Central memory CD8-positive, alpha-beta T cell (primary cell): ENCODE data around the gene COMT.

Experiments used
- ATAC-seq: fragments of 150-1000 bp; cut with Tn5 transposase; replicated peaks from 2 replicates; pipeline ENCODE4 v1.10.0; 2022; ENCODE audit warnings: mild to moderate bottlenecking, moderate FRiP score, moderate number of reproducible peaks; ENCODE audit not compliant: poor library complexity, severe bottlenecking; ENCODE audit errors: extremely low read depth
- DNase-seq, 2 donors: peaks; one replicate each; pipeline ENCODE4 v3.0.0; 2021; ENCODE audit warnings: low spot score in 2 of 2
- H3K27ac Mint-ChIP-seq: one replicate; pipeline ENCODE4 v1.8.0; 2022; ENCODE audit warnings: low read depth, mild to moderate bottlenecking, moderate library complexity, mixed read lengths
- H3K27me3 Mint-ChIP-seq: one replicate; pipeline ENCODE4 v1.8.0; 2022; ENCODE audit warnings: mixed read lengths
- H3K36me3 Mint-ChIP-seq: one replicate; pipeline ENCODE4 v1.8.0; 2022; ENCODE audit warnings: mild to moderate bottlenecking, moderate library complexity, mixed read lengths; ENCODE audit not compliant: insufficient read depth
- H3K4me1 Mint-ChIP-seq: one replicate; pipeline ENCODE4 v1.8.0; 2022; ENCODE audit warnings: mixed read lengths
- H3K4me3 Mint-ChIP-seq: one replicate; pipeline ENCODE4 v1.8.0; 2022; ENCODE audit warnings: mild to moderate bottlenecking, moderate library complexity, mixed read lengths
- H3K9me3 Mint-ChIP-seq: one replicate; pipeline ENCODE4 v1.8.0; 2022; ENCODE audit warnings: mixed read lengths

Gene COMT

DNA sequence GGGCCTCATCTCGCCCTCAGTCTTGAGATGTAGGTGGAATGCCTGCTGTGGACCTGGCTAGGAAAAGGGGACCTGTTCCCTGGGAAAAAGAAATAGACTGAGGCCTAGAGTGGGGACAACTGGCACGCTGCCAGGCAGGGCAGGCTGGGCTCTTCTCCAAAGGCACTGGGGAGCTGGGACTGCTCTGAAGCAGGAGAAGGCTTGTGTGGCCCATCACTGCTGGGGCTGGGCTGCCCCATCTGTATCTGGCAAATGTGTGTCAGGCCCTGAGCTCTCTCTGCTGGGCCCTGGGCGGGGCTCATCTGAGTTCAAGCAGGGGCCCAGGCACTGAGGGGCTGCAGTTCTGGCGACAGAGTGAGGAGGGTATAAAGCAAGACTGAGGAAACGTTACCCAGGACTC is 42.2 kb downstream of the COMT start:
- H3K4me3 Mint-ChIP-seq = no peak overlapping the region
- H3K36me3 Mint-ChIP-seq = no peaks in the 10 kb centered on the region
- no peaks in the 10 kb centered on the region for H3K4me1 Mint-ChIP-seq
- no peaks in the 10 kb centered on the region for H3K27me3 Mint-ChIP-seq
- DNase-seq (no peak), ATAC-seq (no peak)
- H3K27ac Mint-ChIP-seq = no peak overlapping the region
- H3K9me3 Mint-ChIP-seq = no peaks in the 10 kb centered on the region

DNA sequence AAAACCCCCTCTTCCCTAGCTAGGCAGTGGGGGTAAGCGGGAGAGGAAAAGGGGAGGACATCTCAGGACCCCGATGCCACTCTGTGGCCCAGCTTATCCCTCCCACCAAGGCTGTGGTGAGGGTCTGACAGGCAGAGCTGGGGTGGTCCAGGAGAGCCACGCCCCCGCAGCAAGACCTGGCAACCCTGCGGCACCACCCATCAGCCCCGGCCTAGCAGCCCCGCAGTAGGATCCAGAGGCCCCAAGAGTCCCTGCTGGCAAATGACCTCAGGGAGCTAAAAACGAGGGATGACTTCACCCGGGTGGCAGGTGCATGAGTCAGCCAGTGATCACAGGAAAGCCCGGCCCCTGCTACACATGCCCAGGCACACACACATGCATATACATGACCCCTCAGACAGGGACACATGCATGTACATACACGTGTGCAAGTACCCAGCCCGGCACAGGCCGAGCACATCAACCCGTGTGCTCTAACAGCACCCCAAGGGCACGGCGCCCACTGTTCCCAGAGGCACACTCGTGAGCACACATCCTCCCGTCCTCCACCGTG is 42.7 kb downstream of the COMT start:
- H3K27me3 Mint-ChIP-seq = no peaks in the 10 kb centered on the region
- no peaks in the 10 kb centered on the region for H3K4me1 Mint-ChIP-seq
- ATAC-seq = no peak
- no peaks in the 10 kb centered on the region for H3K9me3 Mint-ChIP-seq
- no peak overlapping the region for H3K27ac Mint-ChIP-seq
- no peaks in the 10 kb centered on the region for H3K36me3 Mint-ChIP-seq
- no peak overlapping the region for H3K4me3 Mint-ChIP-seq
- DNase-seq = no peak

DNA sequence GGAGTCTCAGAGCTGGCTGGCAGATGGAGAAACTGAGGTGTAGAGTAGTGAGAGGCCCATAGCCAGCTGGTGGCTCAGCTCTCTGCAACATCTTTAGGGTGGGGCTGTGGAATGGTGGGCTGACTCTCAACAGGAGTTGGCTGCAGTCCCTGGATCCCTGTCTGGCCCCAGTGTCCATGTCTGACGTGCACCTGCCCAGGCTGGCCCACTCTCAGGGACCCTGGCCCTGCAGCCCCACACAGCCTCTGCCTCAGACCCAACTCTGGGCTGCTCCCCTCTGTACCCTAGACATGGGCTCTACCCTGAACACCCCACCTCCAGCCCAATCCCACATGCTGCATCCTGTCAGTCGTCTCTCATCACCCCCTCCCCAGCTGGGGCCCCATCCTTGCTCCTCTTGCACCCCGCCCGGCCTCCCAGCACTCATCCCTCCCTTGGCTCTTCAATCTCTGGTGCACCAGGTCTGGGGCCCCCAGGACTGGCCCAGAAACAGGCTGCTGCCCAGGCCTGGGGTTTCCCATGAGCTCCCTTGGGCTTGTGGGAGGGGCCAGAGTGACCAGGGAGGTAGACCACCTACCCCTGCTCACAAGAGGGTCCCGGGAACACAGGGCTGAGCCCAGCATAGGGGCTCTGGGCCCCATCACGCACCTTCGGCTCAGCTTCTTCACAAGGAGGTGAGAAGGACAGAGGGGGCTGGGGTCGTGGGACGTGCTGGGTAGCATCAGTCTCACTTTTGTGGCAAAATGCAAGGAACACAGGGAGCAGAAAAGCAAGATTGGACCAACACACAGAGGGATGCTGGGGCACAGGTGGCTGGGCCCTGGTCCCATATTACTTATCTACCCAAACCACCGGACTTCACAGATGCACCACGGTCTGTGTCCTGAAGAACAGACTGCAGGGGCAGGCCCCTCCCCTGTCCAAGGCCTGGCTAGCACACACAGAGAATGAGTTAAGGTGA is 43.6 kb downstream of the COMT start:
- no peak overlapping the region for H3K4me3 Mint-ChIP-seq
- no peaks in the 10 kb centered on the region for H3K27me3 Mint-ChIP-seq
- H3K36me3 Mint-ChIP-seq = no peaks in the 10 kb centered on the region
- no peaks in the 10 kb centered on the region for H3K9me3 Mint-ChIP-seq
- ATAC-seq (no peak), DNase-seq (no peak)
- H3K27ac Mint-ChIP-seq = no peak overlapping the region
- no peaks in the 10 kb centered on the region for H3K4me1 Mint-ChIP-seq

DNA sequence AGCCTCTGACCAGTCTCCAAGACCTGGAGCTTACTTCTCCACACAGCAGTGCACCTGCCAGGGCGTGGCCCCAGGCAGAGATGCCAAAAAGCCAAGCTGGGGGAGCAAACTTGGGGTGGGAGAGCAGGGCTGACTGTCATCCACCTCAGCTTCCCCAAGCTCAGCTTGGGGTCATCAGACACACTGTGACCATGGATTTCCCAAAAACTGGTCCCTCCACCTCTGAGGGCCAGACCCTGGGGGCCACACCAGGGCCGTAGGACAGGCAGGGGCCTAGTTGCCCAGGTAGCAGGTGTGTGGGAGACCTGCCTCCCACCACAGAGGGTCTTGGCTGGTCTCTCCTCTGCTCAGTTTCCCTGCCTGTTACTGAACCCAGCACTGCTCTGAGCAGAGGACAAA is 44.4 kb downstream of the COMT start:
- ATAC-seq (no peak), DNase-seq (no peak)
- Mint-ChIP-seq H3K9me3 (no peaks in the 10 kb centered on the region), H3K27ac (no peak overlapping the region), H3K27me3 (no peaks in the 10 kb centered on the region), H3K36me3 (no peaks in the 10 kb centered on the region), H3K4me3 (peak overlapping the region; percentile 20), H3K4me1 (no peaks in the 10 kb centered on the region)

DNA sequence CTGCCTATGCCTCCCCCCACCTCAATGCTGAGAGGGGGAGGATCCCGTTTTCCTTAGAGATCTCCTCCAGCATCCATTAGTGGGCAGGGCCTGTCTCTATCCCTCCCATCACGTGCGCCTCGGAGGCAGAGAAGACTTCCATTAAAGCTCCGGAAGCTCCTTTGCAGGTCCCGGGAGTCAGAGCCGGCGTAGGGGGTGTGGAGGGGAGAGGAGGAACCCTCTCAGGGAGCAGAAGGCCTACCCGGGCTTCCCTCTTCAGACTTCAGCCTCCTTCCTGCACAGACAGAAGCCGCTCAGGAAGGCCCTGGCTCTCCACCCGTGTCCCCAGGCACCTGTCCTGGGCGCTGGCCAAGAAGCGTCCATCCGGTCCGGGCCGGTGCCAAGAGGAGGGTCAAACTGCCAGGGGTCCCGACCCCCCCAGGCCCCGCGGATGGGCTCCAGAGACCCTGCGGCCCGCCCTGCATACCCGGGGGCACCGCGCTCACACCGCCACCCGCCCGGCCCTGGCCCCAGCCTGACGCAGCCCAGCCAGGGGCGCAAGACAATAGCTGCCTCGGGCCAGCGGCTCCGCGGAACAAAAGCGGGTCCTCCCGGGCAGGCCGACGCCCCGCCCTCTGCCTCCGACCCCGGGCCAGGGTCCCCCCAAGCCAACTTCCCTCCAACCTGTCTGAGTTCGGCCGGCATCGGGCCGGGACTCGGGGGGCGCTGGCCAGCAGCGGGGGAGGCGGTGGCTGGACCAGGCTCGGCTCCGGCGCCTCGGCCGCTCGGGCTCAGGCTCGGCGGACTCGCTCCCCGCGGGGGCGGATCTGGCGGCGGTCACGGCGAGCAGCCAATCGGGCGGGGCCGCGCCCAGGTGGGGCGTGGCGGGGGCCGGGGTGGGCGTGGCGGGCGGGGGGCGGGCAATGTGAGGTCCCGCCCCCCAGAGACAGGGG is 45.1 kb downstream of the COMT start:
- no peaks in the 10 kb centered on the region for H3K27me3 Mint-ChIP-seq
- DNase-seq = peak; percentile 33 to 34
- no peaks in the 10 kb centered on the region for H3K9me3 Mint-ChIP-seq
- no peak overlapping the region for H3K27ac Mint-ChIP-seq
- H3K4me1 Mint-ChIP-seq = no peaks in the 10 kb centered on the region
- peak overlapping the region; percentile 56 for H3K4me3 Mint-ChIP-seq
- H3K36me3 Mint-ChIP-seq = no peaks in the 10 kb centered on the region
- peak; percentile 61 for ATAC-seq

DNA sequence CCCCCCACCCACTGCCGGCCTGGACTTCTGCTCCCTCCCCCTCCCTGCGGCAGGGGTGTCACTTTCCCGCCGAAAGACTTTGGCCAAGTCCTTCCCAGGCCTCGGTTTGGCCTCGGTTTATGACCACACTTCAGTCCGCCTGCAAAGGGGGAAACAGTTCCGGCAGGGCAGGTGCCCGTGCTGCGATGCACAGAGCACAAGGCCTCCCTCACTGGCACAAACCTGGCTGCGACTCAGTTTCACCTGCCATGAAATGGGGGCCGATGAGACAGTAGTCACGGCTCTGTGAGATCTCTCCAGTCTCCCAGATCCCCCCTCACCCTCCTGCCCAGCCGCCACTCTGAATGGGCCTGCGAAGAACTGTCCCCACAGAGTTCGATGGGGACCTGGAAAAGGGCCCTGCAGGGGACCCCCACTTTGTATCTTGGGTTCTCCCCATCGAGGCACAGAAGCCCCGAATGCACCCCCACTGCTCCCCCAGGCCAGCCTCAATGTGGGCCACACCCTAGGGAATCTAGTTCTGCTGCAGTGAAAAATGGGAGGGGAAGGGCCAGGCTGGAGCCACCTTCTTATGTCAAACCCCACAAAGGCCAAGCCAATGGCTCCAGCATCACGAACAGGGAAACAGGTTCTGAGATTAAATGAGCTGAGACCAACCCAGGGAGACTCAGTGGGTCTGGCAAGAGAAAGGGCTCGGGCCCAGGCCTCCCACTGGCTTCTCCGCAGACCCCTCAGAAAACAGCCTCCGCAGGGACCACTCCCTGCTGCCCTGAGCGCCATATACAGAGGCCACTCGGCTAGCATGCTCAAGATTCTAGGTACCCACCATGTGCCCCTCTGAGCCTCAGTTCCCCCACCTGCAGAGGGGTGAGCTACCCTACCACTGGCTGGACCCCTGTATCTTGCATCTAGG is 46.1 kb downstream of the COMT start:
- Mint-ChIP-seq H3K27ac (no peak overlapping the region), H3K27me3 (no peaks in the 10 kb centered on the region), H3K4me1 (no peaks in the 10 kb centered on the region), H3K9me3 (no peaks in the 10 kb centered on the region), H3K36me3 (no peaks in the 10 kb centered on the region), H3K4me3 (peak overlapping the region; percentile 56)
- ATAC-seq (no peak), DNase-seq (no peak)

DNA sequence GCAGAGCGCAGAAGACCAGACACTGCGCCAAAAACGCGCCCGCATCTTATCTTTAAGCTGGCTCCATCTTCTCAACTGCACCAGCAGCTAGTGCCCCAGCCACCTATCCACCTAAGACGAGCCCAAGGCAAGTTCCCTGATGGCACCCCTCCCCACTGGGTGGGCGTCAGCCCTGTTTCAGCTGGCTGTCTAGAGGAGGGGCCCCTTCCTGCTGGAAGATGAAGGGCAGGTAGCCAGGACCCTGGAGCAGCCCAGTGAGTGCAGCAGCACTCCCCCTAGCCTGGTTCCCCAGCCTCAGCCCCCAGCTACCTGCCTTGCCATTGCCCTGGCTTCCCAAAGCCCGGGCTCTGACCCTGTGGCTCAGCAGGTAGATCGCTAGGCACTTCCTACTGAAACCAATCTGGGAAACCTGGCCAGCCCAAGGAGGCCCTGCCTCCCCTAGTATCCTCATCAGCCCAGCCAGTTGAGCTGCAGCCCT is 46.8 kb downstream of the COMT start:
- Mint-ChIP-seq H3K4me3 (peak overlapping the region; percentile 56), H3K27me3 (no peaks in the 10 kb centered on the region), H3K27ac (no peak overlapping the region), H3K4me1 (no peaks in the 10 kb centered on the region), H3K36me3 (no peaks in the 10 kb centered on the region), H3K9me3 (no peaks in the 10 kb centered on the region)
- DNase-seq (no peak), ATAC-seq (no peak)

DNA sequence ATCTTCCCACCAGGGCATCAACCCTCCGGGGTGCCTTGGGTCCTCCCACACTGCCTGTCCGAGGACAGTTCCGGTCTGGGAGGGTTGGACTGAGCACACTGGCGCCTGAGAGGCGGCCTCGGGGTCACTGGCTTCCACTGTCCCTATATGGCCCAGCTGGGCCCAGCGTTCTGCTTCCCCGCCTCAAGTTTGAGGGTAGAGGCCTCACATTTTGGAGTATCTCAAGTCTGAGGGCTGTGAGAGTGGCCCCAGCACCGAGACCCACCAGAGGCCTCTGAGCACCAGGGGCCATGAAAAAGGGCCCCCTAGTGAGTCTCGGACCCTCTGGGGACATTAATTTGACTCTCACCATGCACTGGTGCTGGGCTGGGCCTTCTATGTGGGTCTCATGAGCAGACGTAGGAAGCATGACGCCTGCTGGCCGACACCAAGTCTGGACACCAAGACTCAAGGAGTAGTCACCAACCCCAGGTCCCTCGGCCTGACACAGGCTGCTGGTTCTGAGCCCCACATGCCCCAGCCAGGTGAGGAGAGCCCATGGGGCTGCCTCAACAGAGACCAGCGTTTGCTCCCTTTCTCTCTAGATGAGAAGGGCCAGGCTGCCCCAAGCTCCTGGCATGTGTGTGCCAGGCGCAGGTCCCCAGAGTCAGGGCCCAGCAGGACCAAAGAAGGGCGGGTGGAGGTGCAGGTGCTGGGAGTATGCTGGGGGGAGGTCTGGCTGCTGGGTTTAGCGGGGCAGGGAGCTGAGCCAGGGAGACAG is 47.6 kb downstream of the COMT start:
- no peaks in the 10 kb centered on the region for H3K27me3 Mint-ChIP-seq
- no peak overlapping the region for H3K27ac Mint-ChIP-seq
- H3K9me3 Mint-ChIP-seq = no peaks in the 10 kb centered on the region
- DNase-seq (no peak), ATAC-seq (no peak)
- H3K36me3 Mint-ChIP-seq = no peaks in the 10 kb centered on the region
- H3K4me1 Mint-ChIP-seq = no peaks in the 10 kb centered on the region
- no peak overlapping the region for H3K4me3 Mint-ChIP-seq

DNA sequence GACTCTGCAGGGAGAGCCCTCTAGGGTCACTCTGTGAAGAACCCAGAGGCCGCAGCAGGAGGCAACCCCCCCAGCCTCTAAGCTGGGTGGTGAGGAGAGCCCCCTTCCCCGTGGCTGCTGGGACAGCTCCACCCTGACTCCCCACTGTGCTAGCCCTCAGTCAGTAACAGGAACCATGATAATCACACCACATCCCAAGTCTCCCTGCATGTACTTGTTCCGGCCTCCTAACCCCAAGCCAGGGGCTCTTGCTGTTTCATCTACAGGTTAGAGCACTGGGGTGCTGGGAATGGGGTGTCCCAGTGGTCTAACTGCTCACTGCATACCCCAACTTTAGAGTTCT is 48.1 kb downstream of the COMT start:
- no peak for DNase-seq
- H3K36me3 Mint-ChIP-seq = no peaks in the 10 kb centered on the region
- H3K27ac Mint-ChIP-seq = no peak overlapping the region
- no peak for ATAC-seq
- no peaks in the 10 kb centered on the region for H3K4me1 Mint-ChIP-seq
- no peak overlapping the region for H3K4me3 Mint-ChIP-seq
- H3K9me3 Mint-ChIP-seq = no peaks in the 10 kb centered on the region
- H3K27me3 Mint-ChIP-seq = no peaks in the 10 kb centered on the region

DNA sequence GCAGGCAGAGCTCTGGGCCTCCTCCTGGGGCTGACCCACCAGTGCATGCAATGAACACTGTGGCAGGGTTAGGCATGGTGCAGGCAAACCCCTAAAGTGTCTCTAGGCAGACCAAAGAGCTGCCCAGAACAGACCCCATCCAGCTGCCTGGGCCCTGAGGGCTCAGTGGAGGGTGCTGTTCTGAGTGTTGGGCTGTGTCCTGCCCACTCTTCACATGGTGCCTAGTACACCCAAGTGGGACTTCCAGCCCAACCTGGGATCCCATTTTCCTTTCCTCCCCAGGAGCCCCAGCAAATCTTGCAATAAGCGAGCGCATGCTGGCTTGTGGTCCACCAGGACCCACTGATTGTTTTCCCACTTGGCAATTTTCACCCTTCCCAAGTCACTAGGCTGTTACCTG is 48.6 kb downstream of the COMT start:
- H3K4me1 Mint-ChIP-seq = no peaks in the 10 kb centered on the region
- H3K9me3 Mint-ChIP-seq = no peaks in the 10 kb centered on the region
- no peaks in the 10 kb centered on the region for H3K36me3 Mint-ChIP-seq
- no peaks in the 10 kb centered on the region for H3K27me3 Mint-ChIP-seq
- DNase-seq = no peak
- no peak overlapping the region for H3K27ac Mint-ChIP-seq
- no peak for ATAC-seq
- no peak overlapping the region for H3K4me3 Mint-ChIP-seq

DNA sequence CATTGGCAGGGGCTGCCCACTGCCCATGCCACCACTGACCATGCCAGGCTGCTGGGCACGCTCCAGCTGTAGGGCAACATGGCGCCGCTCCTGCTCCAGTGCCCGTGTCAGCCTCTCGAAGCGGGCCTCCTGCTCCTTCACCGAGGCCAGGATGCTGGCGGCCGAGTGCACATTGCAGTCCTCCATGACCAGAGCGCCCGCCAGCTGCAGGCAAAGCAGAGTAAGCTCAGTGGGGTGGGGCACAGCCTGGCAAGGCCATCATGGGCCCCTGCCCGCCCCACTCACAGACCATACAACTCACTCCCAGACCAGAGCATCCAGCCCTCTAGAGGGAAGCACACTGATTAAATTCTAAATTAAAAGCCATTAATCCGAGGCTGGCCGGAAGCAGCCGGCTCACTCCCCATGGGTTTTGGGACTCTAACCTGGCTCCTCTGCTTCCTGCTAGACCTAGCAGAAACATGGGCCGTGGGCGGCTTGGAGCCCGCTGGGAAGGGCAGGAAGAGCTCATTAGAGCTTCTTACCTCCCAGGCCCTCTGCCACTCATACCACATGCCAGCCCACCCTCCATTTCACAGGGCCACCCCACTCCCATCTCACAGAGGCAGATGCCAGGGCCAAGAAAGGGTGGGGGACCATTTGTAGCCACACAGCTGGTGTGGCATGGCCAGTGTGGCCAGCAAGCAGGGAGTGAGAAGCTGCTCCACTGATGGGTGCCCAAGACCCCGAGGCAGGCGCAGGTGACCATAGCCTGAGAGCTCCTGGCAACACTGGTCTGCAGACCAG is 49.2 kb downstream of the COMT start:
- H3K4me1 Mint-ChIP-seq = no peaks in the 10 kb centered on the region
- no peaks in the 10 kb centered on the region for H3K27me3 Mint-ChIP-seq
- no peak for DNase-seq
- H3K27ac Mint-ChIP-seq = no peak overlapping the region
- H3K36me3 Mint-ChIP-seq = no peaks in the 10 kb centered on the region
- H3K4me3 Mint-ChIP-seq = no peak overlapping the region
- no peaks in the 10 kb centered on the region for H3K9me3 Mint-ChIP-seq
- no peak for ATAC-seq
